ENCODE results near the gene TPM1. TPM values are rescaled to one million over a fixed set of nuclear protein-coding genes. Genes with fewer than 3 reads are reported as not detected.
A peak's percentile ranks its signal among the peaks of the same experiment; 100 is the strongest.

TPM1 gene
- total and polyA plus RNA-seq, 4 donors: 118 to 469 (median 192) TPM

DNA sequence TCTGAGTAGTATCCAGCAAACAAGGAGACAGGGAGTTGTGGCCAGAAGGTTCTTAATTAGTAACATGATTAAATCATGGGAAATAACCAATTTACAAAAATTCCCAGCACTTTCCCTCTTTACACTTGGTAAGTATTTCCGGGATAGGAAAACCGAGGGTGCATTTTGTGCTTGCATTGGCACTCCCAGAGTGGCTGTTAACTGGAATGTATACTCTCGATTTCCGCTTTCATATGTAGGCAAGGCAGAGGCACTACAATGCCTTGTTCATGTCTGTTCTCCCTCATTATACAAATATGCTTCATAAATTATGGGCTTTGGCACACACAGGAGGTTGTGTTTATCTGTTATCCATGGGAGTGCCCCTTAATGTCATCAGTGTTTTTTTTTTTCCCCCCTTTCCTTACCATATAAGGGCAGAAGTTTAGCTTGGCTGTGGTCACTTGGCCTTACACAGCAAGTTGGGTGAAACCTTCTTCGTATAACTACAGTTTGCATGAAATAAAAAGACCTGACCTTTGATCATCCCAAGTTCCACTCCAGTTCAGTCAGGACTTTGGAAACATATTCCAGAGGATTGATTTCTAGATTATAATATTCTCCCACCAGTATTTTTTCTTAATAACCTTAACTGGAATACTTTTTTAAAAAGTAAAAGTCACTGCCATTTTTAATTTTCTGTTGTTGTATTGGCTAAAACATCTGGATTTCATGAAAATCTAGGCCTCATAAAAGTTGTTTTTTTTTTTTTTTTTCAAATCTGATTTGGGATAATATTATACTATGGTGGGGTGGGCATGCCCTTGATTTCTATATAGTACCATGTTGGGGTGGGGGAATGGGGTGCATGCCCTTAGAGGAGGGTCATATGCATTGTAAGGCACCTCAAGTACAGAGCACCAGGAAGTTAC lies 8.9 kb downstream of the TPM1 start:
- Histone ChIP-seq H3K4me1 (ENCODE audit: control insufficient read depth in 5 of 5, insufficient read depth in 5 of 5, low read length in 5 of 5) (peaks cover 11 to 81% (median 44%) of the 10 kb centered on the region in 5 donors), H3K9ac (ENCODE audit: insufficient read depth in 1 of 2, low read length in 2 of 2) (peak overlapping the region in 1 of 2 donors; percentile 61), H3K9me3 (ENCODE audit: control insufficient read depth in 4 of 4, insufficient read depth in 3 of 4, low read length in 3 of 4) (no peaks in the 10 kb centered on the region), H3K27me3 (ENCODE audit: control insufficient read depth in 3 of 3, insufficient read depth in 3 of 3, low read length in 2 of 3) (no peaks in the 10 kb centered on the region), H3K4me3 (no peak overlapping the region), H3K36me3 (ENCODE audit: control insufficient read depth in 4 of 4, insufficient read depth in 4 of 4, low read length in 4 of 4) (peaks cover 0 to 12% (median 4%) of the 10 kb centered on the region in 4 donors), H3K27ac (ENCODE audit: low read depth in 1 of 2, low read length in 1 of 2) (peak overlapping the region in 1 of 2 donors; percentile 82)
- WGBS, 2 donors: 43 to 73% methylated on average over 5 of the region's 5 CpGs
- peak; percentile 57 to 86 (median 74) for DNase-seq
- no peak for ATAC-seq (ENCODE audit: insufficient read depth, low FRiP score)
- TF ChIP-seq, protein P1, sequence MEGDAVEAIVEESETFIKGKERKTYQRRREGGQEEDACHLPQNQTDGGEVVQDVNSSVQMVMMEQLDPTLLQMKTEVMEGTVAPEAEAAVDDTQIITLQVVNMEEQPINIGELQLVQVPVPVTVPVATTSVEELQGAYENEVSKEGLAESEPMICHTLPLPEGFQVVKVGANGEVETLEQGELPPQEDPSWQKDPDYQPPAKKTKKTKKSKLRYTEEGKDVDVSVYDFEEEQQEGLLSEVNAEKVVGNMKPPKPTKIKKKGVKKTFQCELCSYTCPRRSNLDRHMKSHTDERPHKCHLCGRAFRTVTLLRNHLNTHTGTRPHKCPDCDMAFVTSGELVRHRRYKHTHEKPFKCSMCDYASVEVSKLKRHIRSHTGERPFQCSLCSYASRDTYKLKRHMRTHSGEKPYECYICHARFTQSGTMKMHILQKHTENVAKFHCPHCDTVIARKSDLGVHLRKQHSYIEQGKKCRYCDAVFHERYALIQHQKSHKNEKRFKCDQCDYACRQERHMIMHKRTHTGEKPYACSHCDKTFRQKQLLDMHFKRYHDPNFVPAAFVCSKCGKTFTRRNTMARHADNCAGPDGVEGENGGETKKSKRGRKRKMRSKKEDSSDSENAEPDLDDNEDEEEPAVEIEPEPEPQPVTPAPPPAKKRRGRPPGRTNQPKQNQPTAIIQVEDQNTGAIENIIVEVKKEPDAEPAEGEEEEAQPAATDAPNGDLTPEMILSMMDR (IDR thresholded peaks at IDR 0.05; ENCODE audit: control extremely low read depth, extremely low read depth): no peak

DNA sequence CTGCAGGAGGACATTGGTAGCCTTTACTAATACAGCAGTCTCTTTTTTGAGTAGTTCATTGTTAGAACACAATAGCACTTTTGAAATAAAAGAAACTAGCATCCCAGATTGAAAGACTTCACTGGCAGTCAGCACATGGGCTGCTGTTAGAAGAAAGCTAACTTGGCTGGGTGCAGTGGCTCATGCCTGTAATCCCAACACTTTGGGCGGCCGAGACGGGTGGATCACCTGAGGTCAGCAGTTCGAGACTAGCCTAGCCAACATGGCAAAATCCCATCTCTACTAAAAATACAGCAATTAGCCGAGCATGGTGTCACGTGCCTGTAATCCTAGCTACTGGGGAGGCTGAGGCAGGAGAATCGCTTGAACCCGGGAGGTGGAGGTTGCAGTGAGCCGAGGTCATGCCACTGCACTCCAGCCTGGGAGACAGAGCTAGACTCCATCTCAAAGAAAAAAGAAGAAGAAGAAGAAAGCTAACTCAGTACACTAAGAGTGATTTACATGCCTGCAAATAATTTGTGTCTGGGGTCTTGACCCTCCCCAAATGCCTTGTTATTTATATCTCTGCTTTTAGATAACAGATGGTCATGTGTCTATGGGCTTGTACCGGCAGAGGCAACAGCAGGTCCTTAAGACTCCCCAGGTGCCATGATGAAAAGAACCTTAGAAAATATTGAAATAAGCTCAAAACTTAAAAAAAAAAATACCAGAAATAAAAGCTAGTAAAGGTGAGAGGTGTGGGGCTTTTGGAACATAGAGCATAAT lies 9.7 kb downstream of the TPM1 start:
- H3K27me3 ChIP-seq (ENCODE audit: control insufficient read depth in 3 of 3, insufficient read depth in 3 of 3, low read length in 2 of 3): no peaks in the 10 kb centered on the region
- ATAC-seq (ENCODE audit: insufficient read depth, low FRiP score) (no peak), DNase-seq (no peak)
- TF ChIP-seq, protein P1 (IDR thresholded peaks at IDR 0.05; ENCODE audit: control extremely low read depth, extremely low read depth): no peak
- peaks cover 11 to 89% (median 52%) of the 10 kb centered on the region in 5 donors for H3K4me1 ChIP-seq (ENCODE audit: control insufficient read depth in 5 of 5, insufficient read depth in 5 of 5, low read length in 5 of 5)
- H3K27ac ChIP-seq (ENCODE audit: low read depth in 1 of 2, low read length in 1 of 2): peak overlapping the region in 1 of 2 donors; percentile 82
- peaks cover 3 to 9% (median 4%) of the 10 kb centered on the region in 4 donors for H3K36me3 ChIP-seq (ENCODE audit: control insufficient read depth in 4 of 4, insufficient read depth in 4 of 4, low read length in 4 of 4)
- H3K9me3 ChIP-seq (ENCODE audit: control insufficient read depth in 4 of 4, insufficient read depth in 3 of 4, low read length in 3 of 4): no peaks in the 10 kb centered on the region
- 86 to 90% methylated on average over 10 of the region's 10 CpGs for WGBS, 2 donors
- no peak overlapping the region for H3K4me3 ChIP-seq
- H3K9ac ChIP-seq (ENCODE audit: insufficient read depth in 1 of 2, low read length in 2 of 2): no peak overlapping the region

DNA sequence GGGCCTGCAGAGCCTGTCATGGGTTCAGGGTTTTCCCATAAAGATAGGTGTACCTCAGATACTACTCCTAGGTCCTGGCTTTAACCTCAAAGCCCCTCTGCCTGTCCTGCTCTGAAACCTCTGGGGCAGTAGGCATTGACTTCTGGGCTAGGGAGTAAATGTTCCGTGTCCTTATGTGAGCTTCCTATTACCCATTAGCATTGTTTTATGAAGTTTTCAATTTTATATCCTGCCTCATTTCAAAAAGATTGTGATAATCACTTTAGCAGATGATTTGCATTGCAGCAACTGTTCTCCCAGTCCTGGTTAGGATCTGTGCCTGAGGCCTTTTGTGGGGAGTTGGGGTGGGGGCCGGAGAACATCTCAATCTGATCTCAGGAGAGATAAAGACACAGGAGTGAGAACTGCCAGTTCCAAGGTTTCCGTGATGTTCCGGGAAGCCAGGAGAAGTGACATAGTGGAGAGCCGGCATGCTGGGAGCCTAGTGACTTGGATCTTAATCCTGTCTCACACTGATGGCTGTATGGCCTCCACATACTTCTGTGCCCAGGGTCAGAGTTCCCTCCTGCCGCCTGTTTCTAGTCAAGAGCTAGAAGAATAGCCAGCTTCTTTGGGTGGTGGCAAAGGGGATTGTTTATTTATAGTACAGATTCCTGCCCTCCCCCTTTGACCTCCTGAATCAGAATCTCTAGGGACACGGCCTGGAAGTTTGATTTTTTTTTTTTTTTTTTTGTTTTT lies 10.6 kb downstream of the TPM1 start:
- Histone ChIP-seq H3K27me3 (ENCODE audit: control insufficient read depth in 3 of 3, insufficient read depth in 3 of 3, low read length in 2 of 3) (no peaks in the 10 kb centered on the region), H3K4me3 (no peak overlapping the region), H3K9me3 (ENCODE audit: control insufficient read depth in 4 of 4, insufficient read depth in 3 of 4, low read length in 3 of 4) (no peaks in the 10 kb centered on the region), H3K9ac (ENCODE audit: insufficient read depth in 1 of 2, low read length in 2 of 2) (peak overlapping the region; percentile 27 to 32), H3K36me3 (ENCODE audit: control insufficient read depth in 4 of 4, insufficient read depth in 4 of 4, low read length in 4 of 4) (peaks cover 9 to 16% (median 9%) of the 10 kb centered on the region in 4 donors), H3K4me1 (ENCODE audit: control insufficient read depth in 5 of 5, insufficient read depth in 5 of 5, low read length in 5 of 5) (peaks cover 11 to 91% (median 52%) of the 10 kb centered on the region in 5 donors), H3K27ac (ENCODE audit: low read depth in 1 of 2, low read length in 1 of 2) (peak overlapping the region; percentile 54 to 85)
- no peak for ATAC-seq (ENCODE audit: insufficient read depth, low FRiP score)
- peak in 2 of 3 donors; percentile 46 to 54 for DNase-seq
- TF ChIP-seq, protein P1 (IDR thresholded peaks at IDR 0.05; ENCODE audit: control extremely low read depth, extremely low read depth): no peak
- 52 to 62% methylated on average over 7 of the region's 7 CpGs for WGBS, 2 donors

All from lung (tissue), 12 donors.